Thyroid gland (tissue), 4 donors: ENCODE results near the gene NR2C2AP. TPM values are rescaled to one million over a fixed set of nuclear protein-coding genes. Genes with fewer than 3 reads are reported as not detected.

Experiments
- DNase-seq, 2 donors: peaks; one replicate each; pipeline ENCODE4 v3.0.0-alpha.2; 2019
- H3K27ac ChIP-seq, 3 donors: fragments of 200-600 bp; sonication (generic); 1 replicate in 2 of 3; 2 replicates in 1 of 3; pipeline ENCODE4 v1.5.1; 2016 to 2019; ENCODE audit warnings: mild to moderate bottlenecking in 1 of 3, moderate library complexity in 1 of 3
- H3K27me3 ChIP-seq: fragments of 200-600 bp; sonication (generic); one replicate; pipeline ENCODE4 v1.5.1; 2019
- H3K36me3 ChIP-seq, 2 donors: fragments of 200-600 bp; sonication (generic); one replicate each; pipeline ENCODE4 v1.5.1; 2016 to 2019
- H3K4me1 ChIP-seq, 2 donors: fragments of 200-600 bp; sonication (generic); one replicate each; pipeline ENCODE4 v1.5.1; 2017 to 2019
- H3K4me3 ChIP-seq, 3 donors: fragments of 200-600 bp; sonication (generic); replicated peaks in 1 of 3; 1 replicate in 2 of 3; 2 replicates in 1 of 3; pipeline ENCODE4 v1.5.1; 2016; ENCODE audit warnings: mild to moderate bottlenecking in 1 of 3
- H3K9me3 ChIP-seq: fragments of 200-600 bp; sonication (generic); one replicate; pipeline ENCODE4 v1.5.1; 2017
- CTCF ChIP-seq, 6 experiments: fragments of 200-600 bp in 3 of 6; fragments of 450-650 bp in 3 of 6; sonication (generic) in 3 of 6; IDR thresholded peaks; one replicate each; pipeline ENCODE4 v1.5.1; 2016 to 2019; ENCODE audit warnings: antibody characterized with exemption in 6 of 6, mild to moderate bottlenecking in 2 of 6, inconsistent platforms in 1 of 6, moderate library complexity in 1 of 6
- POLR2A ChIP-seq, 2 donors: fragments of 450-650 bp; IDR thresholded peaks; one replicate each; pipeline ENCODE4 v1.6.1; 2017; ENCODE audit warnings: antibody characterized with exemption in 2 of 2, mild to moderate bottlenecking in 2 of 2, moderate library complexity in 1 of 2
- WGBS, 2 donors: methylation state at CpG; one replicate each; pipeline ENCODE4 v1.1.5; 2017; 5-methylcytosine and 5-hydroxymethylcytosine counted together
- intact Hi-C: fragments of 100-400 bp; cut with DNase I; formaldehyde crosslinking; loops from one replicate; pipeline ENCODE4 v1.15.1; 2023
- total RNA-seq, 4 donors: library from RNA; depleted of rRNA; stranded (reverse); fragments of >200 nt; gene quantifications; one replicate each; pipeline ENCODE4 v1.2.3, GENCODE V29; 2016

Gene NR2C2AP
- total RNA-seq, 4 donors from 2014 or later: 6.6 to 16.8 (median 7.6) TPM

GRCh38 chr19:19205416-19206410 is 2.5 kb upstream of the NR2C2AP start:
- DNase-seq: peak; percentile 84 to 86
- H3K36me3 ChIP-seq: peaks cover 0 to 6% of the 10 kb centered on the region in 2 donors
- peaks cover 8 to 22% of the 10 kb centered on the region in 2 donors for H3K4me1 ChIP-seq
- 39 to 41% methylated on average over 14 of the region's 14 CpGs for WGBS, 2 donors
- H3K27ac ChIP-seq: no peak overlapping the region
- no peak overlapping the region for H3K4me3 ChIP-seq
- TF ChIP-seq CTCF (IDR thresholded peaks at IDR 0.05) (no peak), POLR2A (IDR thresholded peaks at IDR 0.05) (no peak)
- H3K27me3 ChIP-seq: no peaks in the 10 kb centered on the region
- intact Hi-C loops: no loop called here
- H3K9me3 ChIP-seq: no peaks in the 10 kb centered on the region

GRCh38 chr19:19204181-19204580 is 967 bp upstream of the NR2C2AP start:
- H3K27me3 ChIP-seq: no peaks in the 10 kb centered on the region
- no peak overlapping the region for H3K4me3 ChIP-seq
- DNase-seq: no peak
- H3K9me3 ChIP-seq: no peaks in the 10 kb centered on the region
- intact Hi-C loops: no loop called here
- TF ChIP-seq POLR2A (IDR thresholded peaks at IDR 0.05): no peak
- no peak for TF ChIP-seq CTCF (IDR thresholded peaks at IDR 0.05)
- peaks cover 8 to 22% of the 10 kb centered on the region in 2 donors for H3K4me1 ChIP-seq
- WGBS, 2 donors: 76 to 80% methylated on average over 13 of the region's 13 CpGs
- no peak overlapping the region for H3K27ac ChIP-seq
- peaks cover under 1 to 11% of the 10 kb centered on the region in 2 donors for H3K36me3 ChIP-seq

- DNase-seq: no peak
- peaks cover 8 to 22% of the 10 kb centered on the region in 2 donors for H3K4me1 ChIP-seq
- H3K27me3 ChIP-seq: no peaks in the 10 kb centered on the region
- H3K36me3 ChIP-seq: peaks cover 8 to 24% of the 10 kb centered on the region in 2 donors
- peak overlapping the region; percentile 48 to 70 (median 58) for H3K27ac ChIP-seq
- H3K4me3 ChIP-seq: peak overlapping the region in 2 of 3 donors; percentile 60 to 65
- TF ChIP-seq CTCF (IDR thresholded peaks at IDR 0.05) (no peak), POLR2A (IDR thresholded peaks at IDR 0.05) (no peak)
- intact Hi-C loops: no loop called here
- WGBS, 2 donors: 21 to 32% methylated on average over 6 to 11 of the region's 11 CpGs
- no peaks in the 10 kb centered on the region for H3K9me3 ChIP-seq
Observed at GRCh38 chr19:19202707-19203011, 555 bp downstream of the NR2C2AP start.

GRCh38 chr19:19201697-19202630 is 1.2 kb downstream of the NR2C2AP start:
- intact Hi-C loops: no loop called here
- 83 to 86% methylated on average over 16 to 17 of the region's 19 CpGs for WGBS, 2 donors
- no peak overlapping the region for H3K27ac ChIP-seq
- H3K36me3 ChIP-seq: peaks cover 15 to 30% of the 10 kb centered on the region in 2 donors
- TF ChIP-seq POLR2A (IDR thresholded peaks at IDR 0.05) (no peak), CTCF (IDR thresholded peaks at IDR 0.05) (no peak)
- no peak for DNase-seq
- H3K4me1 ChIP-seq: peaks cover 8 to 22% of the 10 kb centered on the region in 2 donors
- no peaks in the 10 kb centered on the region for H3K9me3 ChIP-seq
- peak overlapping the region in 2 of 3 donors; percentile 60 to 65 for H3K4me3 ChIP-seq
- no peaks in the 10 kb centered on the region for H3K27me3 ChIP-seq
